Stimulated activated CD8-positive, alpha-beta memory T cell treated with anti-CD3 and anti-CD28 coated beads, Interleukin-12 subunit alpha, Interleukin-12 subunit beta, amount 100 ng/mL, for 1 hour (primary cell): ENCODE measurements around the gene DOHH.
A peak's percentile ranks its signal among the peaks of the same experiment; 100 is the strongest.
"Not testable (repeated sequence)": the region's sequence is repeated elsewhere in the genome, so short reads cannot be mapped to it uniquely, and the experiment has no call there.

ENCODE experiments used
- DNase-seq: peaks from one replicate; pipeline ENCODE4 v3.0.0-alpha.2; 2020; ENCODE audit warnings: low read depth

The DOHH gene

DNA sequence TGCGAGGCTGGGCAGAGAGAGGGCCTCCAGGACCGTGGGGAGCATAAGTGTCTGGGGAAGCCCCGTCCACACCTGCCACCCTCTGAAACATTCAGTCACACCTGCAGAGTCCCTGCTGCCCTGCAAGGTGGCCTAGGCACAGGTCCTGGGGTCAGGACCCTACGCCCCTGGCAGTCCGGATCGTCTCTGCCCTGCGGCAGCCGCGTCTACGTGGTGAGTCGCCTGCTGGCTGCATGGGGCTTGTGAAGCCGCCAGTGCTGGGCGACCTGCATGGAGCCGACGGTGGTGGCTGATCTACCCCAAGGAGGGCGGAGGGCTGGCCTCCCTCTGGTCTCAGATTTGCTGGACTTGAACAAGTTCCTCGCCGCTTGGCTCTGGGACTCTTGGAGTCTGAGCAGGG, 18.7 kb upstream of the DOHH start:
- no peak for DNase-seq

DNA sequence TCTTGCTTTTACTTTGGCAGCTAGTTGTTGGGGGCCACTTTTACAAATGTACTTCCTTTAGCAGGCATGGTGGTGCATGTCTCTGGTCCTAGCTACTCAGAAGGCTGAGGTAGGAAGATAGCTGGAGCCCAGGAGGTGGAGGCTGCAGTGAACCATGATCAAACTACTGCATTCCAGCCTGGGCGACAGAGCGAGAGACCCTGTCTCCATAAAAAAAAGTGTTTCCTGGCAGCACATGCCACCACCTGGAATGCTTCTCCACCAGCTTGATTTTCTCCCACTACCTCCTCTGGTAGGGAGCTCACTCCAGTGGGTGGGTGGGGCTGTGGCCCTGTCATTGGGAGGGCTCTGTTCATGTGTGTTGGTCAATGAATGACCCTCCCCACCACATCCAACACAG, 18.2 kb upstream of the DOHH start:
- DNase-seq, result no peak

DNA sequence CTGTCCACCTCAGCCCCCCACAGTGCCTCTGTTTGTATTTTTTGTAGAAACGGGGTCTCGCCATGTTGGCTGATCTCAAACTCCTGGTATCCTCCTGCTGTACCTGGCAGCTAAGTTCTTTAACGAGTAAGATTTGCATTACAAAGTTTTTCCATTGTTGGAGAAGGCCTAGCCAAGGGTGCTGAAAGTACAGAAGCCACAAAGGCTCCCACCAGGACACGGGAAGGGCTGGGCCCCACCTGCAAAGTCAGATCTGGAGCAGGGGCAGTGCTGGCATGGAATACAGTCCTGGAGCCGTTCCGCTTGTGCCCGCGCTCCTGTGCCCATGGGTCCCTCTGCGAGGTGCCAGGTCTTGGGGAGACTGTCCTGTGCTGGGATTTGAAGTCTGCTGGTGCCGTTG, 17.8 kb upstream of the DOHH start:
- DNase-seq, result no peak

DNA sequence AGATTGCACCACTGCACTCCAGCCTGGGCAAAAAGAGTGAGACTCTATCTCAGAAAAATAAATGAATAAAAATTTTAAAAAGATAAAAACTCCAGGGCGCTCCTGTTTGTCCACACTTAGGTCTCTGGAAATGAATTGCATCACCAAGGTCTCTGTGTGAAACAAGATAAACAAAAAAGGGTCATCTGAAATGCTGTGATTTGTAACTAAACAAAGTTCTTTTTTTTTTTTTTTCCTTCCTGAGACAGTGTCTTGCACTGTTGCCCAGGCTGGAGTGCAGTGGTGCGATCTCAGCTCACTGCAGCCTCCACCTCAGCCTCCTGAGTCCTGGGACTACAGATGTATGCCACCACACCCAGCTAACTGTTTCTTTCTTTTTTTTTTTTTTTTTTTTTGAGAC, 17.2 kb upstream of the DOHH start:
- DNase-seq, result no peak

- no peak for DNase-seq
These were observed 16.3 kb upstream of the DOHH start for GRCh38 chr19:3516675-3517207.

DNA sequence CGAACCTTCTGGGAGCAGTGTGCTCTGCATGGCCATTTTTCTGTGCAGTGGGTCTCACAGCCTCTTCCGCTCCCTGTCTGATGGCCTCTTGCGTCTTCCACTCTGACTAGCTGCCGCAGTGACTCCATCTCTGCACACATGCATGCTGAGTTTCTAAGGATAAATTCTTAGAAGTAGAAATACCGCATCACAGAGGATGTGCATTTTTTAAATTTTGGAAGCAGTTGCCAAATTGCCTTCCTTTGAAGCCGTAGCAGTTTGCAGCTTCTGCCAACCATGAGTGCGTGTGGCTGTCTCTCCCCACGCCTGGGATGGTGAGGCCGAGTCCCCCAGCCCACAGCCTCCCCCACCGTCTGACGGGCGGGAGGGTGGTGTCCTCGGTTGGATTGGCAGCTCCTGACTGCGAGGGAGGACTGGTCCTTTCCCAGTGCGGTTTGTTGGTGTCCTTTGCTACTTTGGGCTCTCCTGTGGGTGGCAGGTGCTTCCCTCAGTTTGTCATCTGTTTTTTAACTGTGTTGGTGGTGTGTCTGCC, 15.5 kb upstream of the DOHH start:
- DNase-seq, result no peak

- DNase-seq, result no peak
These were observed 14.5 kb upstream of the DOHH start for GRCh38 chr19:3514930-3515329.

GRCh38 chr19:3513229-3514140, 13.0 kb upstream of the DOHH start:
- no peak for DNase-seq

- no peak for DNase-seq
These were observed 12.2 kb upstream of the DOHH start for GRCh38 chr19:3512562-3513228.

DNA sequence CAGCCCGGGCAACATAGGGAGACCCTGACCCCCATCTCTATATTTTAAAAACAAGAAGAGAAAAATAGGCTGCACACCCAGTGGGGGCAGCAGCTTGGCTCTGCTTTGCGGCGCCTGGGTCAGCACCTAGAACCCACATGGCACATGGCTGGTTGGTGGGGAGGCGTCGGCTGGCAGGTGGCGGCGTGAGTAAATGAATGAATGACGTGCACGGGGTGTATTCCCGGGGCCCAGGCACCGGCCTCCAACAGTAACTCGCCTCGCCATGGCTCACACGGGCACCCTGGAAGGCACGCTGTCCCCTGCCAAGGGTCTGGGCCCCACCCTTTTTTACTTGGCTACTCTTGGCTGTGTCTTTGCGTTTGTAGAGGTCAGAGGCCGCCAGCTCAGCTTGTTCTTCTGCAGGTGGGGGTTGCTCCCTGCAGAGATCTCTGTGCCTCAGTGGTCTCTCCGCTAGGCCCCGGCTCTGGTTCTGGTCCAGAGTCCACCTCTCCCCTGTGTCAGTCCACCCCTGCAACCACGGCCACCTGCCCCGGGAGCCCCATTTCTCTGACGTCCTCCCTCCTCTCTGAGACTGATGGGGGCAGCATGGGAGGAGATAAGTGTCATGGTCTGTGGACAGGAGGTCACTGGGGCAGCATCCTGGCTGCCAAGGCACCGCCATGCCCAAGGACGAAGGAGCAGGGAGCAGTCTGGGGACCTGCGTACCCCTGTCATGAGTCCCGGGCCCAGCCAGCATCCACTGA, 11.2 kb upstream of the DOHH start:
- no peak for DNase-seq

GRCh38 chr19:3510727-3511126, 10.3 kb upstream of the DOHH start:
- DNase-seq, result no peak

DNA sequence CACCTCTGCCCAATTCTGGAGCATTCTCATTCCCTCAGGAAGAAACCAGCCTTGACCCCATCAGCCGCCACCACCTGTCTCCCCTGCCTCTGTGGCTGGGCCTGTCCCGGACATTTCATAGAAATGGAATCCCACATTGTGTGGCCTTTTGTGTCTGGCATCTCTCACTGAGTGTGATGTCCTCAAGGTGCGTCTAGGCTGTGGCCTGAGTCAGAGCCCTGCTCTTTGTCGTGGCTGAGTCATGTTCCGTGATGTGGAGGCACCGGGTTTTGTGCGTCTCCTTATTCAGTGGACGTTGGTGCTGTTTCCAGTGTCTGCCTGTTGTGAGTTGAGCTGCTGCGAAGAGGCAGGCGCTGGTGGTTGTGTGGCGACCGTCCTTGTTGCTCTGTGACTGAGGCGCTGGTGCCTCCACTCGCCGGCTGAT, 9.1 kb upstream of the DOHH start:
- no peak for DNase-seq

DNA sequence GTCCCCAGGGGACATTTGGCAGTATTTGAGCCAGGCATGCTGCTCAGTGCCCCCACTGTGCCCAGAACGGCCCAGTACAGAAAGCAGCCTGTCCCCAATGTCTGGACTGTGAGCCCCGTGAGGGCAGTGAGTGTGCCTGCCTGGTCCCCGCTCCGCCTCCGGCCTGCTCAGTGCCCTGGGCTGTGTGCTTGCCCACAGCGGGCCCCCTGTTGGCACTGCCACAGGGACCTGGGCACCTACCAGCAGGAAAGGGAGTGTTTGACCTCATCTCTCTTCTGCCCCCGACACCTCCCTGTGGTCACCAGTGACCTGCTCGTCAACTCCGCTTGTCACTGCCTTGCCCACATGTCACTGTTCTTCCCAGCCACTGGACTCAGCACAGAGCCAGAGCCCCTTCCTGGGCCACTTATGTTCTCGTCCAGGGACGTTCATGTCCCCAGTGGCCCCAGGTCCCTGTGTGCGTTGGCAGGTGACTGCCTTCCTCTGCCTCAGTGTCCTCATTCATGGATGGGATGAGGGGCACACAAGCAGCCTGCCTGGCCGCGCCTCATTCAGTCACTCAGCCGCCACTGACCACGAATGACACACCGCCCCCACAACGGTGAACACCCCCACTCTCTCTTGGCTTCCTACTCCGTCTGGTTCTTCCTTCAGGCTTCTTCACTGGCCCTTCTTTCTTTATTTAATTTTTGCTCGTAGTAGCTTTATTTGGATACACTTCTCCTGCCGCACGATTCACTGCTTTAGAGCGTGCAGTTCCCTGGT, 8.5 kb upstream of the DOHH start:
- DNase-seq, result no peak

DNA sequence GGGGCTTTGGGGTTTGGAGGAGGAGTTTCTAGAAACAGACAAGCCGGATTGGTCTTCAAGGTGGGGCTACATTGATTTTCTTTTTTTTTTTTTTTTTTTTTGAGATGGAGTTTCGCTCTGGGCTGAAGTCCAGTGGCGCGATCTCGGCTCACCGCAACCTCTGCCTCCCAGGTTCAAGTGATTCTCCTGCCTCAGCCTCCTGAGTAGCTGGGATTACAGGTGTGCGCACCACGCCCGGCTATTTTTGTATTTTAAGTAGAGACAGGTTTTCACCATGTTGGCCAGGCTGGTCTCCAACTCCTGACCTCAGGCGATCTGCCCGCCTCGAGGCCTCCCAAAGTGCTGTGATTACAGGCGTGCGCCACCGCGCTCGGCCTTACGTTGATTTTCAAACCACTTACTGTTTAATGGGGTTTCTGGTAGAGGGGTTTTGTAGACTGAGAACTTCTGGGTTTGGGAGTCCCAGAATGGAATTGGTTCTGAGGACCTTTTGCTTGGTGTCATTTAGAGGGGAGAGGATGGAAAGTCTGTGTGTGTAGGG, 7.7 kb upstream of the DOHH start:
- DNase-seq, result not testable (repeated sequence)

GRCh38 chr19:3507371-3508120, 7.1 kb upstream of the DOHH start:
- no peak for DNase-seq

GRCh38 chr19:3506384-3507340, 6.2 kb upstream of the DOHH start:
- DNase-seq, result no peak

- peak; percentile 99 for DNase-seq
These were observed 5.3 kb upstream of the DOHH start, which contains the start of gene FZR1 for GRCh38 chr19:3505598-3506383. FZR1 (plus strand) TSS chr19:3506311; CDS start chr19:3522990, 16,679 bp downstream.

DNA sequence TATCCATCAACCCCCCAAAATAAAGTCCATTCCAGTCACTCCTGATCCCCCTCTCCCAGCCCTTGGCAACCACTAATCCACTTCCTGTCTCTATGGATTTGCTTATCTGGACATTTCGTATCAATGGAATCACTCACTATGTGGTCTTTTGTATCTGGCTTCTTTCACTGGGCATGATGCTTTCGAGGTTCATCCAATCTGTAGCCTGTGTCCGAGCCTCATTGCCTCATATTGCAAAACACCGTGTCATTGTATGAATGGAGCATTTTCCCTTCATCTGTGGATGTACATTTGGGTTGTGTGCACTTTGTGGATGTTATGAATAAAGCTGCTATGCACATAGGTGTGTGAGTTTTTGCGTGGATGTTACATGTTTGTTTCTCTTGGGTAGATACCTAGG, 4.3 kb upstream of the DOHH start:
- DNase-seq, result no peak
